Measurements from ENCODE around the gene USP48. TPM values are rescaled to one million over a fixed set of nuclear protein-coding genes. Genes with fewer than 3 reads are reported as not detected.
"Not testable (repeated sequence)": the region's sequence is repeated elsewhere in the genome, so short reads cannot be mapped to it uniquely, and the experiment has no call there.

Gene USP48
- total RNA-seq, 1 donor from 2014 or later, result 81.9 TPM

GRCh38 chr1:21814241-21814918 is 31.4 kb upstream of the USP48 start:
- peak; percentile 45 for DNase-seq

GRCh38 chr1:21813542-21813941 is 30.6 kb upstream of the USP48 start:
- peak; percentile 14 for DNase-seq

- peak; percentile 58 for DNase-seq
Measured at GRCh38 chr1:21811875-21812305, 28.9 kb upstream of the USP48 start, which contains the start of gene LDLRAD2. Gene LDLRAD2 (plus strand): TSS chr1:21812265. CDS start chr1:21812452, 187 bp downstream.

GRCh38 chr1:21804536-21804935 is 21.6 kb upstream of the USP48 start:
- DNase-seq, result no peak

GRCh38 chr1:21801100-21801499 is 18.2 kb upstream of the USP48 start:
- DNase-seq, result peak; percentile 34

- DNase-seq, result no peak
Measured at GRCh38 chr1:21799730-21800129, 16.8 kb upstream of the USP48 start.

GRCh38 chr1:21795075-21795474 is 12.1 kb upstream of the USP48 start:
- no peak for DNase-seq

- no peak for DNase-seq
Measured at GRCh38 chr1:21794656-21795055, 11.7 kb upstream of the USP48 start.

GRCh38 chr1:21793104-21793503 is 10.2 kb upstream of the USP48 start:
- DNase-seq, result no peak

GRCh38 chr1:21786640-21787039 is 3.7 kb upstream of the USP48 start:
- no peak for DNase-seq

- DNase-seq, result not testable (repeated sequence)
Measured at GRCh38 chr1:21785764-21786163, 2.8 kb upstream of the USP48 start.

GRCh38 chr1:21783679-21784603 is 992 bp upstream of the USP48 start:
- no peak for DNase-seq

GRCh38 chr1:21782349-21782867 is 541 bp downstream of the USP48 start:
- peak; percentile 84 for DNase-seq

- peak; percentile 79 for DNase-seq
Measured at GRCh38 chr1:21781815-21782348, 1.1 kb downstream of the USP48 start.

GRCh38 chr1:21779613-21780521 is 3.1 kb downstream of the USP48 start:
- DNase-seq, result peak; percentile 90

- DNase-seq, result no peak
Measured at GRCh38 chr1:21778405-21778727, 4.6 kb downstream of the USP48 start.

- not testable (repeated sequence) for DNase-seq
Measured at GRCh38 chr1:21776925-21777324, 6.0 kb downstream of the USP48 start.

- DNase-seq, result peak; percentile 10
Measured at GRCh38 chr1:21775985-21776562, 6.9 kb downstream of the USP48 start.

GRCh38 chr1:21775550-21775914 is 7.4 kb downstream of the USP48 start:
- DNase-seq, result peak; percentile 42

GRCh38 chr1:21774835-21775549 is 8.0 kb downstream of the USP48 start:
- DNase-seq, result no peak

- DNase-seq, result peak; percentile 70
Measured at GRCh38 chr1:21773585-21773984, 9.4 kb downstream of the USP48 start.

Measured in dermis blood vessel endothelial cell (primary cell).